Glutamatergic neuron (in vitro differentiated cells): Measurements from ENCODE around the gene TRIM54. TPM values are rescaled to one million over a fixed set of nuclear protein-coding genes. Genes with fewer than 3 reads are reported as not detected.

ENCODE experiments used
- DNase-seq: peaks from one replicate; pipeline ENCODE4 v3.0.0; 2022
- H3K27ac Mint-ChIP-seq: one replicate; pipeline ENCODE4 v1.8.0; 2020; ENCODE audit warnings: mild to moderate bottlenecking, mixed read lengths, inconsistent platforms; ENCODE audit not compliant: unreplicated experiment
- H3K27me3 Mint-ChIP-seq: one replicate; pipeline ENCODE4 v1.8.0; 2020; ENCODE audit warnings: mild to moderate bottlenecking, moderate library complexity, mixed read lengths, inconsistent platforms; ENCODE audit not compliant: unreplicated experiment
- H3K36me3 Mint-ChIP-seq: one replicate; pipeline ENCODE4 v1.8.0; 2020; ENCODE audit warnings: mild to moderate bottlenecking, mixed read lengths, inconsistent platforms; ENCODE audit not compliant: unreplicated experiment
- H3K4me1 Mint-ChIP-seq: one replicate; pipeline ENCODE4 v1.8.0; 2020; ENCODE audit warnings: mild to moderate bottlenecking, low read depth, mixed read lengths, inconsistent platforms; ENCODE audit not compliant: unreplicated experiment
- H3K4me3 Mint-ChIP-seq: one replicate; pipeline ENCODE4 v1.8.0; 2020; ENCODE audit warnings: mild to moderate bottlenecking, mixed read lengths, inconsistent platforms; ENCODE audit not compliant: unreplicated experiment
- H3K9me3 Mint-ChIP-seq: one replicate; pipeline ENCODE4 v1.8.0; 2020; ENCODE audit warnings: mild to moderate bottlenecking, moderate library complexity, mixed read lengths, inconsistent platforms; ENCODE audit not compliant: unreplicated experiment
- total RNA-seq: library from RNA; stranded (reverse); fragmentation: NEBNext Ultra II Directional; extraction: Animal tissue kit (Norgen Biotek cat#: 25700); gene quantifications from one replicate; pipeline ENCODE4 v1.2.1, GENCODE V29; 2021; ENCODE audit not compliant: unreplicated experiment
- TF ChIP-seq, protein P1 (sequence below): fragments of 200-600 bp; sonication (generic); IDR thresholded peaks from one replicate; pipeline ENCODE4 v1.5.0; 2021; ENCODE audit not compliant: partially characterized antibody, unreplicated experiment

TRIM54 gene
- total RNA-seq, 1 donor from 2014 or later: 2.0 TPM

DNA sequence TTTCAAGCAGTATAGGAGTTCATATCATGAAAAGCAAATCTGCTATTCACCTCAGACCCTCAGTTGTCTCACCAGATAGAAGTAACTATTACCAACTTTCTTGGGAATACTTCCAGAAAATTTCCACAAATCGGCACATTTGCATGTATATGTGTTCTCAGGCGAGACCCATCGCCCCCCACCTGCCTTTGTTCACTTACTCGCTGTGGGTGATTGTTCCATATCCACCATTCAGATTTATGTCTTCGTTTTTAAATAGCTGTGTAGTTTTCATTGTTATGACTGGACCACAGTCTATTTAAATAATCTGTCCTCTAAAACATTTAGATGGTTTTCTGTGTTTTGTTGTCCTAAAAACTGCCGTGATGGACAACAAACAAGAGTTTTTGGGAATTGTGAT is 3.3 kb downstream of the TRIM54 start:
- Mint-ChIP-seq H3K4me3 (no peak overlapping the region), H3K9me3 (peaks cover 6% of the 10 kb centered on the region), H3K27me3 (peaks cover 6% of the 10 kb centered on the region), H3K4me1 (peaks cover 26% of the 10 kb centered on the region), H3K36me3 (no peaks in the 10 kb centered on the region), H3K27ac (no peak overlapping the region)
- DNase-seq: no peak
- TF ChIP-seq, protein P1, sequence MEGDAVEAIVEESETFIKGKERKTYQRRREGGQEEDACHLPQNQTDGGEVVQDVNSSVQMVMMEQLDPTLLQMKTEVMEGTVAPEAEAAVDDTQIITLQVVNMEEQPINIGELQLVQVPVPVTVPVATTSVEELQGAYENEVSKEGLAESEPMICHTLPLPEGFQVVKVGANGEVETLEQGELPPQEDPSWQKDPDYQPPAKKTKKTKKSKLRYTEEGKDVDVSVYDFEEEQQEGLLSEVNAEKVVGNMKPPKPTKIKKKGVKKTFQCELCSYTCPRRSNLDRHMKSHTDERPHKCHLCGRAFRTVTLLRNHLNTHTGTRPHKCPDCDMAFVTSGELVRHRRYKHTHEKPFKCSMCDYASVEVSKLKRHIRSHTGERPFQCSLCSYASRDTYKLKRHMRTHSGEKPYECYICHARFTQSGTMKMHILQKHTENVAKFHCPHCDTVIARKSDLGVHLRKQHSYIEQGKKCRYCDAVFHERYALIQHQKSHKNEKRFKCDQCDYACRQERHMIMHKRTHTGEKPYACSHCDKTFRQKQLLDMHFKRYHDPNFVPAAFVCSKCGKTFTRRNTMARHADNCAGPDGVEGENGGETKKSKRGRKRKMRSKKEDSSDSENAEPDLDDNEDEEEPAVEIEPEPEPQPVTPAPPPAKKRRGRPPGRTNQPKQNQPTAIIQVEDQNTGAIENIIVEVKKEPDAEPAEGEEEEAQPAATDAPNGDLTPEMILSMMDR: no peak

DNA sequence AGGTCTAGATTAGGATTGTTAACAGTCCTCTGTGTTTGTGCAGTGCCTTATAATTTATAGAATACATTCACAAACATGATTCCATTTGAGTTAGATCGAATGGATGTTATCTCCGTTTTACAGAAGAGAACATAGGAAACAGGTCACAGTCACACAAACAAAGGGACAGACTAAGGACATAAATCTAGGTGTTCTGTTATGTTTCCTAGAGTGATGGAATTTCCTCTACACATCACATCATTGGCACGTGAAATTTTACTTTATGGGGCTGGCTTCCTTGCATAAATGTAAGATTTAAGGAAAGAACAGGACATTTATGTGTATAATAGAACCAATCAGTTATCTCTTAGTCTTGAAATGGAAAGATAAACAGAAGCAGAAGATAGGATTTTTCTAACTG is 6.4 kb downstream of the TRIM54 start:
- Mint-ChIP-seq H3K9me3 (no peaks in the 10 kb centered on the region), H3K27me3 (peaks cover 4% of the 10 kb centered on the region), H3K36me3 (no peaks in the 10 kb centered on the region), H3K4me3 (no peak overlapping the region), H3K4me1 (peaks cover 3% of the 10 kb centered on the region), H3K27ac (no peak overlapping the region)
- DNase-seq: no peak
- TF ChIP-seq, protein P1: no peak

DNA sequence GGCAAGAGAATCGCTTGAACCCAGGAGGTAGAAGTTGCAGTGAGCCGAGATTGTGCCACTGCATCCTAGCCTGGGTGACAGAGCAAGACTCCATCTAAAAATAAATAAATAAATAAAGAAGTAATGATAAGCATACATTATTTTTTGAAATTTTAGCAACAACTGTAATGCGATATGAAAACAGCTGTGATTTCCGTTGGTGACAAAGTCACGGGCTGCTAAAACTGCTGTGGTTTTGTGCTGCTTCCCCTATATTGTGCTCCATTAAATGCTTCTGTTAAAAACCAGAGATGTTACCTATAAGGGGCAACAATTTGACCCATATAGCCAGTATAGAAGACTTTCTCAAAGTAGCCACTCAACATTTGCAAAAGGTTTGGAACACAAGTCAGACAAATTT is 8.3 kb downstream of the TRIM54 start:
- H3K4me3 Mint-ChIP-seq: no peak overlapping the region
- no peaks in the 10 kb centered on the region for H3K9me3 Mint-ChIP-seq
- peaks cover 3% of the 10 kb centered on the region for H3K4me1 Mint-ChIP-seq
- H3K27me3 Mint-ChIP-seq: peaks cover 4% of the 10 kb centered on the region
- no peaks in the 10 kb centered on the region for H3K36me3 Mint-ChIP-seq
- TF ChIP-seq, protein P1: no peak
- DNase-seq: no peak
- H3K27ac Mint-ChIP-seq: no peak overlapping the region

DNA sequence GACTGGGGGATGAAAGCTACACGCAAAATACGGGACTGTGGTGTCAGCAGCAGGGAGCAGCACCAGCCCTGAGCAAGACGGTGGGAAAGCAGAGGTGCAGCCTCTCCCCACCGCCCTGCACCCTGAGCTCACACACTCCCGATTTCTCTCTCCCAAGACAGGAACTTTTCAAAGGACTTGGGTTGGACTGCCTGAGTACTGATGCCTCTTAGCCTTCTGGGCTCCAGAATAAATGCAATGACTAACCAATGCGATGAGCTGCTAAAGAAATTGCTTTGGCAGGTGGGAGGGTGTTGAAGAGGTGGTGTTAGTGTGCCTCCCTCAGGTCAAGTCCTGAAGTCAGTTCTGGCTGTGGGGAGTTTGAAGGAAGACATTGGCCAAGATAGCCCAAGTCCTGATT is 9.6 kb downstream of the TRIM54 start:
- Mint-ChIP-seq H3K9me3 (no peaks in the 10 kb centered on the region), H3K27me3 (peaks cover 4% of the 10 kb centered on the region), H3K36me3 (no peaks in the 10 kb centered on the region), H3K4me1 (peaks cover 3% of the 10 kb centered on the region), H3K27ac (no peak overlapping the region), H3K4me3 (no peak overlapping the region)
- no peak for DNase-seq
- TF ChIP-seq, protein P1: no peak

GRCh38 chr2:27294928-27295327 is 12.7 kb downstream of the TRIM54 start:
- TF ChIP-seq, protein P1: no peak
- DNase-seq: no peak
- Mint-ChIP-seq H3K27me3 (no peaks in the 10 kb centered on the region), H3K4me1 (peaks cover 3% of the 10 kb centered on the region), H3K9me3 (peaks cover 7% of the 10 kb centered on the region), H3K36me3 (no peaks in the 10 kb centered on the region), H3K27ac (no peak overlapping the region), H3K4me3 (no peak overlapping the region)
